Retinal pigment epithelial cell (primary cell): ENCODE results near the gene SPHK2.

ENCODE experiments used
- DNase-seq: peaks from one replicate; pipeline ENCODE4 v3.0.0-alpha.2; 2010; ENCODE audit warnings: low read depth
- H3K4me3 ChIP-seq: 2 replicates; pipeline ENCODE4 v1.5.1; 2011; ENCODE audit warnings: mild to moderate bottlenecking, low read length, control low read depth, moderate library complexity
- CTCF ChIP-seq: conservative IDR thresholded peaks from 2 replicates; pipeline ENCODE4 v1.5.1; 2011; ENCODE audit warnings: low read depth, low read length, control low read depth, inconsistent platforms

The SPHK2 gene

GRCh38 chr19:48617146-48617937 is 2.0 kb upstream of the SPHK2 start:
- no peak for DNase-seq
- no peak for TF ChIP-seq CTCF
- H3K4me3 ChIP-seq = peak overlapping the region; percentile 100

GRCh38 chr19:48618278-48618915 is 909 bp upstream of the SPHK2 start:
- TF ChIP-seq CTCF = no peak

GRCh38 chr19:48619692-48620585 is 633 bp downstream of the SPHK2 start:
- peak overlapping the region; percentile 100 for H3K4me3 ChIP-seq
- DNase-seq = no peak
- no peak for TF ChIP-seq CTCF

More at GRCh38 chr19:48618278-48618915, 909 bp upstream of the SPHK2 start:
- H3K4me3 ChIP-seq = peak overlapping the region; percentile 100
- DNase-seq = no peak

GRCh38 chr19:48623556-48624066 is 4.3 kb downstream of the SPHK2 start:
- DNase-seq = no peak
- TF ChIP-seq CTCF = no peak
- peak overlapping the region; percentile 43 for H3K4me3 ChIP-seq

GRCh38 chr19:48624067-48624594 is 4.8 kb downstream of the SPHK2 start:
- H3K4me3 ChIP-seq = peak overlapping the region; percentile 69
- peak; percentile 85 for DNase-seq
- no peak for TF ChIP-seq CTCF

- no peak for DNase-seq
- H3K4me3 ChIP-seq = peak overlapping the region; percentile 69
- no peak for TF ChIP-seq CTCF
Measured at GRCh38 chr19:48624791-48625723, 5.8 kb downstream of the SPHK2 start.
